Immature natural killer cell (primary cell): ENCODE results near the gene USP48. TPM values are rescaled to one million over a fixed set of nuclear protein-coding genes. Genes with fewer than 3 reads are reported as not detected.
A peak's percentile ranks its signal among the peaks of the same experiment; 100 is the strongest.

Source experiments
- DNase-seq, 3 donors: peaks; one replicate each; pipeline ENCODE4 v3.0.0; 2022; ENCODE audit warnings: mixed read lengths in 1 of 3
- H3K27ac Mint-ChIP-seq, 6 donors: one replicate each; pipeline ENCODE4 v1.8.0; 2020; ENCODE audit warnings: mixed read lengths in 6 of 6, mild to moderate bottlenecking in 5 of 6, inconsistent platforms in 4 of 6, moderate library complexity in 3 of 6
- H3K27me3 Mint-ChIP-seq, 3 donors: one replicate each; pipeline ENCODE4 v1.8.0; 2020 to 2021; ENCODE audit warnings: low read depth in 3 of 3, mild to moderate bottlenecking in 3 of 3, mixed read lengths in 3 of 3, moderate library complexity in 3 of 3, inconsistent platforms in 1 of 3
- H3K36me3 Mint-ChIP-seq, 3 donors: one replicate each; pipeline ENCODE4 v1.8.0; 2020; ENCODE audit warnings: mixed read lengths in 3 of 3, inconsistent platforms in 2 of 3, mild to moderate bottlenecking in 2 of 3
- H3K4me1 Mint-ChIP-seq, 2 donors: one replicate each; pipeline ENCODE4 v1.8.0; 2020; ENCODE audit warnings: inconsistent platforms in 2 of 2, mild to moderate bottlenecking in 2 of 2, mixed read lengths in 2 of 2, moderate library complexity in 1 of 2
- H3K4me3 Mint-ChIP-seq, 5 donors: one replicate each; pipeline ENCODE4 v1.8.0; 2020; ENCODE audit warnings: mild to moderate bottlenecking in 5 of 5, mixed read lengths in 5 of 5, inconsistent platforms in 3 of 5, moderate library complexity in 3 of 5
- H3K9me3 Mint-ChIP-seq, 6 donors: one replicate each; pipeline ENCODE4 v1.8.0; 2020; ENCODE audit warnings: mild to moderate bottlenecking in 6 of 6, mixed read lengths in 6 of 6, inconsistent platforms in 4 of 6, moderate library complexity in 3 of 6
- polyA plus RNA-seq, 3 donors: library from polyadenylated mRNA; unstranded; fragments of 300-500 nt; fragmentation: Illumina TruSeq; gene quantifications; one replicate each; pipeline ENCODE4 v1.2.3, GENCODE V29; 2021

The USP48 gene
- polyA plus RNA-seq, 3 donors from 2014 or later = 24.9 to 31.8 (median 26.3) TPM

GRCh38 chr1:21822349-21822748 lies 39.4 kb upstream of the USP48 start:
- H3K27me3 Mint-ChIP-seq = peaks cover 0 to 6% (median 3%) of the 10 kb centered on the region in 3 donors
- DNase-seq = no peak
- H3K9me3 Mint-ChIP-seq = no peaks in the 10 kb centered on the region
- H3K4me3 Mint-ChIP-seq = no peak overlapping the region
- peaks cover 3 to 7% of the 10 kb centered on the region in 2 donors for H3K4me1 Mint-ChIP-seq
- H3K36me3 Mint-ChIP-seq = no peaks in the 10 kb centered on the region
- no peak overlapping the region for H3K27ac Mint-ChIP-seq

DNA sequence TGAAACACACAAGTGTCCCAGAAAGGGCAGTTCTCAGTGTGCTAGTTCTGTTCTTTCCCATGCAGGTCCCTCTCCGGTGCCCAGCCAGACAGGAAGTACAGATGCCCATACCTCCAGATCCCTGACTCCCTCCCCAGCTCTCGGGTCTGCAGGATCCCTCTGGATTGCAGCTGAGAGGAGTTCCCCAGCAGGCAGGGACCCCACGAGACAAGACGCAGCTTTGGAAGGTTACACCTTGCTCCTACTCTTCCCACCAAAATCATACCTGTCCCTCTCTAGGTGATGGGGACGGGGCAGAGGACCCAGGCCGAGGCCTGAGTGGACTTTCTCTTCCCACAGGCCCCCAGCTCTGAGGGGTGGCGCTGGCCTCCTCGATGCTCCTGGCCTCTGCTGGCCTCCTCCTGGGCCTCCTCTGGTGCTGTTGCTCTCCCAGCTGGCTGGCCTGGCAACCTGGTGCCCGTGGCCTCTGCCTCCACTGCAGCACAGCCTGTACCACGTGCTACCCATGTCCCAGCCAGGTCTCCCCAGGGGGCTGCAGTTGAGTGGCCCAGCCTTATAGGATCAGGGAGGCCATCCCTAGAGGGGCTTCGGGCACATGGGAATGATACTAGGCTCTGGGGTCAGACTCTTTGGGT lies 38.6 kb upstream of the USP48 start:
- H3K4me1 Mint-ChIP-seq = peaks cover 3 to 7% of the 10 kb centered on the region in 2 donors
- H3K27ac Mint-ChIP-seq = no peak overlapping the region
- H3K4me3 Mint-ChIP-seq = no peak overlapping the region
- no peaks in the 10 kb centered on the region for H3K9me3 Mint-ChIP-seq
- no peaks in the 10 kb centered on the region for H3K36me3 Mint-ChIP-seq
- DNase-seq = no peak
- peaks cover 0 to 6% (median 3%) of the 10 kb centered on the region in 3 donors for H3K27me3 Mint-ChIP-seq

- Mint-ChIP-seq H3K27ac (no peak overlapping the region), H3K4me3 (no peak overlapping the region), H3K4me1 (peaks cover 6 to 10% of the 10 kb centered on the region in 2 donors), H3K27me3 (peaks cover 0 to 5% (median 3%) of the 10 kb centered on the region in 3 donors), H3K36me3 (no peaks in the 10 kb centered on the region), H3K9me3 (no peaks in the 10 kb centered on the region)
- no peak for DNase-seq
Measured at GRCh38 chr1:21820597-21821232, 37.8 kb upstream of the USP48 start.

GRCh38 chr1:21818656-21819055 lies 35.7 kb upstream of the USP48 start:
- H3K4me3 Mint-ChIP-seq = peak overlapping the region in 1 of 5 donors; percentile 21
- DNase-seq = peak; percentile 19 to 30 (median 26)
- no peaks in the 10 kb centered on the region for H3K9me3 Mint-ChIP-seq
- no peaks in the 10 kb centered on the region for H3K36me3 Mint-ChIP-seq
- H3K27me3 Mint-ChIP-seq = peaks cover 2 to 7% (median 4%) of the 10 kb centered on the region in 3 donors
- H3K27ac Mint-ChIP-seq = no peak overlapping the region
- H3K4me1 Mint-ChIP-seq = peaks cover 18 to 19% of the 10 kb centered on the region in 2 donors

GRCh38 chr1:21816602-21817302 lies 33.8 kb upstream of the USP48 start:
- H3K27ac Mint-ChIP-seq = peak overlapping the region in 4 of 6 donors; percentile 2 to 11 (median 4)
- H3K36me3 Mint-ChIP-seq = no peaks in the 10 kb centered on the region
- no peaks in the 10 kb centered on the region for H3K9me3 Mint-ChIP-seq
- H3K4me1 Mint-ChIP-seq = peaks cover 18 to 19% of the 10 kb centered on the region in 2 donors
- H3K27me3 Mint-ChIP-seq = peaks cover 3 to 10% (median 5%) of the 10 kb centered on the region in 3 donors
- peak overlapping the region in 1 of 5 donors; percentile 16 for H3K4me3 Mint-ChIP-seq
- DNase-seq = no peak

DNA sequence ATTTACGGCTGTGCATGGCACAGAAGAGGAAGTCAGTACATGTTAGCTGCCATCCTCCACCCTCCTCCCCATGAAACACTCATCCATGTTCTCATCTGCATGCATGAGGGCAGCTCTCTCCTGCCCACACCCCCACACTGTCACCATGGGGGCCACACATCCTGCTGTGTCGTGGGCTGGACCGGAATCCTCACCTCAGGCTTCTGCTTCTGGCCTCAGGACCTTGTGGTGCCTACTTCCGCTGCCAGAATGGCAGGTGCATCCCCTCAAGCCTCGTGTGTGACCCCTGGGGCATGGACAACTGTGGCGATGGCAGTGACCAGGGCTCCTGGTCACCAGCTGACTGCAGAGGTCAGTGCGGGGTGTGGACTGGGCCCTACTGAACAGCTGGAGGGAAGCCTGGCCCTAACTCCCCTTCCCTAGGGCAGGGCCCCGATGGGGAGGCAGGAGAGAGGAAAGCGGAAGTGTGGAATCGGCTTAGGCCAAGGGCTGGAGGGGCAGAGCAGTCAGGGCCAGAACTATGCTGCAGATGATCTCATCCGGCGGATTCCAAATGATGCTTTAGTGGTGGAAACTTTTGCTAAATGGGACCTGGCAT lies 32.9 kb upstream of the USP48 start:
- no peaks in the 10 kb centered on the region for H3K36me3 Mint-ChIP-seq
- H3K27me3 Mint-ChIP-seq = peaks cover 3 to 10% (median 5%) of the 10 kb centered on the region in 3 donors
- peak overlapping the region in 1 of 5 donors; percentile 21 for H3K4me3 Mint-ChIP-seq
- peaks cover 0 to 1% (median 0%) of the 10 kb centered on the region in 6 donors for H3K9me3 Mint-ChIP-seq
- H3K4me1 Mint-ChIP-seq = peaks cover 18 to 19% of the 10 kb centered on the region in 2 donors
- DNase-seq = peak; percentile 22 to 35 (median 28)
- H3K27ac Mint-ChIP-seq = peak overlapping the region in 4 of 6 donors; percentile 2 to 84 (median 49)

GRCh38 chr1:21814981-21815582 lies 32.1 kb upstream of the USP48 start:
- Mint-ChIP-seq H3K27me3 (peaks cover 3 to 10% (median 5%) of the 10 kb centered on the region in 3 donors), H3K36me3 (no peaks in the 10 kb centered on the region), H3K4me1 (peaks cover 18 to 19% of the 10 kb centered on the region in 2 donors), H3K4me3 (peak overlapping the region; percentile 54 to 73 (median 66)), H3K27ac (peak overlapping the region in 4 of 6 donors; percentile 18 to 74 (median 47)), H3K9me3 (peaks cover 0 to 1% (median 0%) of the 10 kb centered on the region in 6 donors)
- DNase-seq = peak; percentile 16 to 32 (median 22)

GRCh38 chr1:21814241-21814918 lies 31.4 kb upstream of the USP48 start:
- peaks cover 18 to 19% of the 10 kb centered on the region in 2 donors for H3K4me1 Mint-ChIP-seq
- no peaks in the 10 kb centered on the region for H3K36me3 Mint-ChIP-seq
- H3K4me3 Mint-ChIP-seq = peak overlapping the region; percentile 54 to 73 (median 66)
- H3K27ac Mint-ChIP-seq = peak overlapping the region in 3 of 6 donors; percentile 18 to 61 (median 33)
- peak; percentile 31 to 47 (median 42) for DNase-seq
- peaks cover 0 to 1% (median 0%) of the 10 kb centered on the region in 6 donors for H3K9me3 Mint-ChIP-seq
- H3K27me3 Mint-ChIP-seq = peaks cover 3 to 10% (median 5%) of the 10 kb centered on the region in 3 donors

DNA sequence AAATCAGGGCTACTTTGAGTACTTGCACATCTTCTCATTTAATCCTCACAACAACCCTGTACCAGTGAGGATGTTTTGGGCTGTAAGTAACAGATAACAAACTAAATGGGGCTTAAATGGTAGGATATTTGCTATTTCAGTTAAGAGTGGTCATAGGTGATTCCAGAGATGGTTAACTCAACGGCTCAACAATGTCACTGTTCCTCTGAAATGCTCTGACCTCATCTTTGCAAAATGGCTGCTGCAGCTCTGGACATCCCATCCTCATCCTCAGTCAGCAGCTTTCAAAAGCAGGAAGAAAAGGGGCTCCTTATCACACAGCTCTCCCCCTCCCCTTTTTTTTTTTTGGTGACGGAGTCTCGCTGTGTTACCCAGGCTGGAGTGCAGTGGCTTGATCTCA lies 30.6 kb upstream of the USP48 start:
- no peak for DNase-seq
- H3K4me3 Mint-ChIP-seq = peak overlapping the region; percentile 18 to 47 (median 35)
- peaks cover 3 to 9% (median 5%) of the 10 kb centered on the region in 3 donors for H3K27me3 Mint-ChIP-seq
- peaks cover 0 to 1% (median 0%) of the 10 kb centered on the region in 6 donors for H3K9me3 Mint-ChIP-seq
- H3K4me1 Mint-ChIP-seq = peaks cover 16 to 17% of the 10 kb centered on the region in 2 donors
- H3K36me3 Mint-ChIP-seq = no peaks in the 10 kb centered on the region
- no peak overlapping the region for H3K27ac Mint-ChIP-seq

DNA sequence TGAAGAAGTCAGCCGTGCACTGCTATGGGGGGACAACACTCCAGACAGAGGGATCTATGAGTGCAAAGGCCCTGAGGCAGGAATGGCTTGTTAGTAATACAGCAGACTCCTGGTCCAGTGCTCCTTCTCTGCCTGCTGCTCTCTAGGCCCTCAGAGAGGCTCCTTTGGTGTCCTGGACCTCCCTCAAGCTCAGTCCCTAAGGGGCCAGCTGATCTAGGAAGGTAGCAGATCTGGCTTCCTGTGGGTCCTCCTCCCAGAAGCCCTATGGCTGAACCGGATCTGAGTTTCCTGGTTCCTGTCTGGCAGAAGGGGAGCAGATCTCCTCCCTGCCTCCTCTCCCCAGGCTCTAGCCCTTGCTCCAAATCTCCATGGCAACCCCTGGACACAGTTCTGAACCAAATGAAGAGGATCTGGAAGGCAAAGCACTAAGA lies 28.9 kb upstream of the USP48 start, which contains the start of gene LDLRAD2:
Gene LDLRAD2 (plus strand): TSS at position 391 of the 431 bp plus-strand sequence. CDS start 187 bp downstream, outside the sequence.
- no peak within 1 kb of the TSS for H3K27ac Mint-ChIP-seq
- H3K9me3 Mint-ChIP-seq = peaks cover 0 to 1% (median 0%) of the 10 kb centered on the region in 6 donors
- peak within 1 kb of the TSS in 2 of 5 donors; percentile 26 to 40 for H3K4me3 Mint-ChIP-seq
- no peak for DNase-seq
- H3K36me3 Mint-ChIP-seq = no peaks in the 10 kb centered on the region
- peaks cover 3 to 8% (median 5%) of the 10 kb centered on the region in 3 donors for H3K27me3 Mint-ChIP-seq
- peaks cover 12 to 15% of the 10 kb centered on the region in 2 donors for H3K4me1 Mint-ChIP-seq

DNA sequence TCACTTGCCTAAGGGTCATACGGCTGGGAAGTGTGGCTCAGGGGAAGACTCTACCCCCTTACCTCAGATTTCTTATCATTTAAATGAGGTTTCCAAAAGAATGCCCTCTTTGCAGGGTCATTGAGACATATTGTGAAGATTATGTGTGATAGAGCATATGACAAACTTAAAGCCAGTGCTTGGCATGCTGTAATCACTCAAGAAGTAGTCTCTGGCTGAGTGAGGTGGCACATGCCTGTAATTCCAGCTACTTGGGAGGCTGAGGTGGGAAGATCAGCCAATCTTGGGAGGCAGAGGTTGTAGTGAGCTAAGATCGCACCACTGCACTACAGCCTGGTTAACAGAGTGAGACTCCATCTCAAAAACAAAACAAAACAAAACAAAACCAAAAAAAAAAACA lies 21.6 kb upstream of the USP48 start:
- Mint-ChIP-seq H3K4me3 (no peak overlapping the region), H3K9me3 (no peaks in the 10 kb centered on the region), H3K27ac (no peak overlapping the region), H3K36me3 (no peaks in the 10 kb centered on the region), H3K27me3 (peaks cover 0 to 2% (median 0%) of the 10 kb centered on the region in 3 donors), H3K4me1 (no peaks in the 10 kb centered on the region)
- no peak for DNase-seq

GRCh38 chr1:21801100-21801499 lies 18.2 kb upstream of the USP48 start:
- H3K4me1 Mint-ChIP-seq = no peaks in the 10 kb centered on the region
- H3K27ac Mint-ChIP-seq = no peak overlapping the region
- no peaks in the 10 kb centered on the region for H3K9me3 Mint-ChIP-seq
- DNase-seq = no peak
- H3K4me3 Mint-ChIP-seq = no peak overlapping the region
- peaks cover 0 to 3% (median 2%) of the 10 kb centered on the region in 3 donors for H3K27me3 Mint-ChIP-seq
- H3K36me3 Mint-ChIP-seq = no peaks in the 10 kb centered on the region
